Small intestine (tissue), 16 donors: Measurements from ENCODE around the gene APOOL. TPM values are rescaled to one million over a fixed set of nuclear protein-coding genes. Genes with fewer than 3 reads are reported as not detected.
"Not testable (repeated sequence)": the region's sequence is repeated elsewhere in the genome, so short reads cannot be mapped to it uniquely, and the experiment has no call there.

ENCODE experiments used
- DNase-seq, 2 donors: peaks; one replicate each; pipeline versions ENCODE4 v3.0.0 to v3.0.0-alpha.2; 2013
- FAIRE-seq: peaks from 2 replicates; lab custom pipeline; 2012; peaks lifted over from hg19 to GRCh38; lab: Jason Lieb, UNC
- H3K27ac ChIP-seq, 3 donors: one replicate each; pipeline ENCODE4 v1.5.1; 2013; ENCODE audit warnings: low read length in 2 of 3, mild to moderate bottlenecking in 2 of 3, control low read depth in 1 of 3, inconsistent platforms in 1 of 3, low read depth in 1 of 3, moderate library complexity in 1 of 3
- H3K27me3 ChIP-seq, 3 donors: one replicate each; pipeline ENCODE4 v1.6.1; 2013; ENCODE audit warnings: low read length in 3 of 3, inconsistent platforms in 1 of 3; ENCODE audit not compliant: control insufficient read depth in 3 of 3, insufficient read depth in 3 of 3
- H3K36me3 ChIP-seq, 3 donors: one replicate each; pipeline ENCODE4 v1.6.1; 2013; ENCODE audit warnings: low read length in 3 of 3, inconsistent platforms in 1 of 3, low read depth in 1 of 3, mild to moderate bottlenecking in 1 of 3, moderate library complexity in 1 of 3; ENCODE audit not compliant: control insufficient read depth in 3 of 3, insufficient read depth in 2 of 3
- H3K4me1 ChIP-seq, 3 donors: one replicate each; pipeline ENCODE4 v1.6.1; 2013; ENCODE audit warnings: low read length in 2 of 3, inconsistent platforms in 1 of 3, low read depth in 1 of 3, mild to moderate bottlenecking in 1 of 3, moderate library complexity in 1 of 3; ENCODE audit not compliant: control insufficient read depth in 3 of 3, insufficient read depth in 2 of 3
- H3K4me3 ChIP-seq, 3 donors: one replicate each; pipeline ENCODE4 v1.5.1; 2013; ENCODE audit warnings: low read length in 3 of 3, control low read depth in 1 of 3, inconsistent platforms in 1 of 3, low read depth in 1 of 3, mild to moderate bottlenecking in 1 of 3, moderate library complexity in 1 of 3
- H3K9me3 ChIP-seq, 2 donors: one replicate each; pipeline ENCODE4 v1.6.1; 2013; ENCODE audit warnings: low read depth in 1 of 2, low read length in 1 of 2; ENCODE audit not compliant: control insufficient read depth in 2 of 2, insufficient read depth in 1 of 2
- WGBS, 3 donors: extraction: QIAGEN DNeasy Blood & Tissue Kit; methylation state at CpG; one replicate each; pipeline ENCODE4 v1.1.7; 2013; 5-methylcytosine and 5-hydroxymethylcytosine counted together
- long read RNA-seq, 10 donors: transcript quantifications; one replicate each; lab custom pipeline, GENCODE V29; 2026
- polyA plus RNA-seq, 4 donors: library from polyadenylated mRNA; stranded (reverse) in 3 of 4; unstranded in 1 of 4; fragments of 200-250 nt in 3 of 4; fragments of 120-200 nt in 1 of 4; gene quantifications; one replicate each; pipeline versions ENCODE4 v1.2.1 to v1.2.3, GENCODE V29; 2013
- donor health status: healthy with polysubstance abuse.
- donor health status: control.
- donor health status: control.
- donor health status: Bipolar disorder and iron deficiency.
- donor health status: healthy.

Gene APOOL, protein sequence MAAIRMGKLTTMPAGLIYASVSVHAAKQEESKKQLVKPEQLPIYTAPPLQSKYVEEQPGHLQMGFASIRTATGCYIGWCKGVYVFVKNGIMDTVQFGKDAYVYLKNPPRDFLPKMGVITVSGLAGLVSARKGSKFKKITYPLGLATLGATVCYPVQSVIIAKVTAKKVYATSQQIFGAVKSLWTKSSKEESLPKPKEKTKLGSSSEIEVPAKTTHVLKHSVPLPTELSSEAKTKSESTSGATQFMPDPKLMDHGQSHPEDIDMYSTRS
- polyA plus RNA-seq = 10 to 100 TPM in 1 of 4 donors, 1 to 10 TPM in 3; 3.2 to 20.3 (median 6.5) TPM
- long read RNA-seq, donor 1, transcript APOOL-201 (9 exons, 1,279 nt) = major isoform, 5 of 11 reads
- long read RNA-seq, donor 1, partial matches to known transcripts = 6 of 11 reads
- long read RNA-seq, donor 1, other reads (novel, unspliced or antisense) = 0 of 11 reads
- long read RNA-seq, donor 2 = 0 reads
- long read RNA-seq, donor 3 = 0 reads
- long read RNA-seq, donor 4 = 0 reads
- long read RNA-seq, donor 5 = 0 reads
- long read RNA-seq, donor 6, partial matches to known transcripts = 6 of 6 reads
- long read RNA-seq, donor 6, other reads (novel, unspliced or antisense) = 0 of 6 reads
- long read RNA-seq, donor 7, transcript APOOL-201 (9 exons, 1,279 nt) = major isoform, 5 of 29 reads
- long read RNA-seq, donor 7, partial matches to known transcripts = 0 of 29 reads
- long read RNA-seq, donor 7, other reads (novel, unspliced or antisense) = 24 of 29 reads
- long read RNA-seq, donor 8 = 0 reads
- long read RNA-seq, donor 9, partial matches to known transcripts = 0 of 1 reads
- long read RNA-seq, donor 9, other reads (novel, unspliced or antisense) = 0 of 1 reads
- long read RNA-seq, donor 10 = 0 reads

DNA sequence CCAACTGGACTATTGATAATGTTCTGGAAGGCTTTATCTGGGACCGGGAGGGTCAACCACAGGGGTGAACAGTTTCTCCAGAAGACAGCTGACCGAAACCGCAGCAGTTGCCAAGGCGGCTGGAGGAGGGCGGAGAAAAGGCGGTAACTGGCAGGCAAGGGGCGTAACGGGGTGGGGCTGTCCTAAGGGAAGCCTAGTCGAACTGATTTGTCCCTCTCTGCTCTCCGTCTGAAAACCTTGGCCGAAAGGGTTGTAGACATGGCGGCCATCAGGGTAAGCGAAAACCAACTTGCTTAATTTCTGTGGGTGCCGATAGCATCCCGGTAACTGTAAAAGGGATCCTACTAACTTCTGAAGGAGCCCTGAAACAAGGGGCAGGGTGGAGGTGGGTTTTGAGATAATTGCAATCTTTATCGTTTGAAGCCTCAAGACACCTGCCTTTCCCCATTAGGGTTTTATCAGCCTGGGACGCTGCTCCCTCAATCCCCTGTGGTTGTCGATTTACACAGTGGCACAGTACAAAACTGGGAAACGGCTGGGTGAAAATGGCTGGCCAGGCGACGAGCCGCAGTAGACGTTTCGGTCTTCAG, at the start of gene APOOL:
TSS of gene APOOL (plus strand) at position 223 of the 590 bp plus-strand sequence. CDS start at position 259, 36 bp downstream.
- H3K36me3 ChIP-seq = no peaks in the 10 kb centered on the region
- peak within 1 kb of the TSS; percentile 49 to 83 (median 64) for H3K4me3 ChIP-seq
- H3K27ac ChIP-seq = peak within 1 kb of the TSS; percentile 0 to 88 (median 33)
- H3K9me3 ChIP-seq = no peaks in the 10 kb centered on the region
- no peaks in the 10 kb centered on the region for H3K4me1 ChIP-seq
- FAIRE-seq (no peak), DNase-seq (peak; percentile 89 to 91)
- H3K27me3 ChIP-seq = no peaks in the 10 kb centered on the region
- 0 to 46% (median 11%) methylated on average over 24 of the region's 24 CpGs for WGBS, 3 donors

DNA sequence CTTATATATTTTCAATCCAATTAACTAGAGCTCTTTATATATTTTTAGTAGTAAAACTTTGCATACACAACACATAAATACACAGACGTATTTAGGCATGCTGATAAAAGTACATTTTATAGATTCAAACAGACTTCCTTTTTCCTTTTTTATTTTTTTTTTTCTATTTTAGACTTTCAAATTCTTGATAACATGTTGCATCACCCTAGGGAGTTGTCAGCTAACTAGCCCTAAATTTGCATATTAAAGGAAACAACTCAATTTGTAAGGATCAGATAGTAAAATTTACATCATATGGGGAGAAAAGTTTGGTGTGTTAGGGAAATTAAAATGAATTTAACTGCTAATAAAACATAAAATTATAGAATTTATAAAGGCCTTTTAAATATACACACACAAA, 47.4 kb upstream of the APOOL start:
- Histone ChIP-seq H3K27me3 (no peaks in the 10 kb centered on the region), H3K4me3 (no peak overlapping the region), H3K4me1 (no peaks in the 10 kb centered on the region), H3K9me3 (no peaks in the 10 kb centered on the region), H3K27ac (no peak overlapping the region), H3K36me3 (no peaks in the 10 kb centered on the region)
- DNase-seq (no peak), FAIRE-seq (no peak)
- WGBS, 3 donors = 53 to 68% (median 56%) methylated on average over 1 of the region's 1 CpG

DNA sequence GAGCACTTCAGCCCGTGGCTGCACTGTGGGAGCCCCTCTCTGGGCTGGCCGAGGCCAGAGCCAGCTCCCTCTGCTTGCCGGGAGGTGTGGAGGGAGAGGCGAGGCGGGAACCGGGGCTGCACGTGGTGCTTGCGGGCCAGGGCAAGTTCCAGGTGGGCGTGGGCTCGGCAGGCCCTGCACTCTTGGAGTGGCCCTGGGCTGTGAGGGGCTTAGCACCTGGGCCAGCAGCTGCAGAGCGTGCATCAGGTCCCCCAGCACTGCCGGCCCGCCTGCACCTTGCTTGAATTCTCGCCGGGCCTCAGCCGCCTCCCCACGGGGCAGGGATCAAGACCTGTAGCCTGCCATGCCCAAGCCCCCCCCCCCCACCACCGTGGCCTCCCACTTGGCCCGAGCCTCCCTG, 28.9 kb upstream of the APOOL start:
- FAIRE-seq (no peak), DNase-seq (no peak)
- Histone ChIP-seq H3K4me1 (no peaks in the 10 kb centered on the region), H3K9me3 (peaks cover 0 to 2% of the 10 kb centered on the region in 2 donors), H3K27me3 (no peaks in the 10 kb centered on the region), H3K27ac (no peak overlapping the region), H3K36me3 (no peaks in the 10 kb centered on the region), H3K4me3 (no peak overlapping the region)
- WGBS, 3 donors = 80 to 93% (median 89%) methylated on average over 10 to 19 of the region's 19 CpGs

DNA sequence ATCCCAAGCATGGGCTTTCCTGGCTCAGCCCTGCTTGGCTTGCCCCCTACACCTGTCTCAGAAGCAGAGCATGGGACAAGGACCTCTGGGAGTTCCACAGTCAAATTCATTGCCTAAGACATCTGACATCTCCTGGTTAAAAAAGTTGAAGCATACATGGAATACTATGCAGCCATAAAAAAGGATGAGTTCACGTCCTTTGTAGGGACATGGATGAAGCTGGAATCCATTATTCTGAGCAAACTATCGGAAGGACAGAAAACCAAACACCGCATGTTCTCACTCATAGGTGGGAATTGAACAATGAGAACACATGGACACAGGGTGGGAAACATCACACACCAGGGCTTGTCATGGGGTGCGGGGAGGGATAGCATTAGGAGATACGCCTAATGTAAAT, 11.9 kb upstream of the APOOL start:
- 92 to 96% (median 96%) methylated on average over 5 of the region's 5 CpGs for WGBS, 3 donors
- not testable (repeated sequence) for H3K4me3 ChIP-seq, H3K36me3 ChIP-seq, DNase-seq, H3K27me3 ChIP-seq, H3K27ac ChIP-seq, H3K4me1 ChIP-seq, H3K9me3 ChIP-seq, FAIRE-seq

DNA sequence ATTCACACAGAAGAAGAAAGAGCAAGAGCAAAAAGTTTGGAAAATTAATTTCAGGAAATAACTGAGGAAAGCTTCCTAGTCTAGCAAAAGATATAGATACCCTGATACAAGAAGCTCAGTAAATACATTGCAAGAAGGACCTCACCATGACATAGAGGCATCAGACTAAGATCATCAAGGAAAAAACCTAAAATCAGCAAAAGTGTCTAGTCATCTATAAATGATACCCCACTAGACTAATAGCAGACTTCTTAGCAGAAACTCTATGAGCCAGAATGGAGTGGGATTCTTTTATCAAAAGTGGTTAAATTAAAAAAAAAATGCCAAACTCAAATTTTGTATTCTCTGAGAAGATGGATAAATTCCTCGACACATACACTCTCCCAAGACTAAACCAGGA, 10.5 kb upstream of the APOOL start:
- no peaks in the 10 kb centered on the region for H3K36me3 ChIP-seq
- no peak overlapping the region for H3K4me3 ChIP-seq
- H3K4me1 ChIP-seq = no peaks in the 10 kb centered on the region
- H3K27me3 ChIP-seq = no peaks in the 10 kb centered on the region
- DNase-seq = no peak
- no peak for FAIRE-seq
- 86 to 89% (median 88%) methylated on average over 1 of the region's 1 CpG for WGBS, 3 donors
- no peak overlapping the region for H3K27ac ChIP-seq
- H3K9me3 ChIP-seq = no peaks in the 10 kb centered on the region

DNA sequence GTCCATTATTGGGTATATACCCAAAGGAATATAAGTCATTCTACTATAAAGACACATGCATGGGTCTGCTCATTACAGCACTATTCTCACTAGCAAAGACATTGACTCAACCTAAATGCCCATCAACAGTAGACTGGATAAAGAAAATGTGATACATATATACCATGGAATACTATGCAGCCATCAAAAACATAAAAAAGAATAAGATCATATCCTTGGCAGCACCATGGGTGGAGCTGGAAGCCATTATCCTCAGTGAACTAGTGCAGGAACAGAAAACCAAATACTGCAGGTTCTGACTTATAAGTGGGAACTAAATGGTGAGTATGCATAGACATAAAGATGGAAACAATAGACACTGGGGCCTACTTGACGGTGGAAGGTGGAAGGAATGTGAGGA, 2.3 kb upstream of the APOOL start:
- Histone ChIP-seq H3K27ac (no peak overlapping the region), H3K27me3 (no peaks in the 10 kb centered on the region), H3K36me3 (no peaks in the 10 kb centered on the region), H3K4me3 (no peak overlapping the region), H3K9me3 (no peaks in the 10 kb centered on the region), H3K4me1 (no peaks in the 10 kb centered on the region)
- 79 to 94% (median 84%) methylated on average over 1 of the region's 1 CpG for WGBS, 3 donors
- FAIRE-seq (no peak), DNase-seq (no peak)

DNA sequence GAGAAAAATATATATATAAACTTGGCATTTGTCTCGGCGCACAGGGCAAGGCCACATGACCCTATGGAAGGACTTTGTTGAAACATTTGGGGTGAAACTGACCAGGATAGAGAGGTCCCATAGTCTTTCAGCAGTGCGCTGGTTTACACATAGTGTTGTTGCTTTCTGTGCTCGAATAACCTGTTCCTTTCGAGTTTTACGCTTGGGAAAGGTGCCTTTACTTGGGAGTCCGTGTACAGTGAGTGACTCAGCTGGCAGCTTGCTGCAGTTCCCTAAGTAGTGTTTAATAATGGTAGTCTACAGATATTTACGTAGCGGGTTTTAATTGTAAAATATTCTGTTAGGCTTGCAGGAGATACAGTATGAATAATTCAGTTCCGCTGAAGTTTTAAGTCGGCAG, 578 bp downstream of the APOOL start:
- Histone ChIP-seq H3K27me3 (no peaks in the 10 kb centered on the region), H3K27ac (peak overlapping the region; percentile 0 to 88 (median 33)), H3K4me3 (peak overlapping the region; percentile 49 to 83 (median 64)), H3K36me3 (no peaks in the 10 kb centered on the region), H3K9me3 (no peaks in the 10 kb centered on the region), H3K4me1 (no peaks in the 10 kb centered on the region)
- FAIRE-seq (no peak), DNase-seq (peak; percentile 10 to 36)
- WGBS, 3 donors = 5 to 36% (median 9%) methylated on average over 11 of the region's 11 CpGs

DNA sequence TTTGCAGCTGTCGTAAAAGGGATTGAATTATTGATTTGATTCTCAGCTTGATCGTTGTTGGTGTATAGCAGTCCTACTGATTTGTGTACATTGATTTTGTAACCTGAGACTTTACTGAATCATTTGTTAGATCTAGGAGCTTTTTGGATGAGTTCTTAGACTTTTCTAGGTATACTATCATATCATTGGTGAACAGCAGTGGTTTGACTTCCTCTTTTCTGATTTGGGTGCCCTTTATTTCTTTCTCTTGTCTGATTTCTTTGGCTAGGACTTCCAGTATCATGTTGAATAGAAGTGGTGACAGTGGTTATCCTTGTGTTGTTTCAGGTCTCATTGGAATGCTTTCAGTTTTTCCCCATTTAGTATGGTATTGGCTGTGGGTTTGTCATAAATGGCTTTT, 8.4 kb downstream of the APOOL start:
- no peaks in the 10 kb centered on the region for H3K4me1 ChIP-seq
- H3K36me3 ChIP-seq = peaks cover 0 to 2% (median 0%) of the 10 kb centered on the region in 3 donors
- H3K27ac ChIP-seq = no peak overlapping the region
- H3K27me3 ChIP-seq = no peaks in the 10 kb centered on the region
- H3K4me3 ChIP-seq = no peak overlapping the region
- H3K9me3 ChIP-seq = peaks cover 0 to 8% of the 10 kb centered on the region in 2 donors
- WGBS, 3 donors = 77 to 95% (median 85%) methylated on average over 2 of the region's 2 CpGs
- no peak for DNase-seq
- no peak for FAIRE-seq
